Liver (tissue), 9 donors: ENCODE data around the gene OR52M1. TPM values are rescaled to one million over a fixed set of nuclear protein-coding genes. Genes with fewer than 3 reads are reported as not detected.

ENCODE experiments used
- DNase-seq: peaks from one replicate; pipeline ENCODE4 v3.0.0-alpha.2; 2017; ENCODE audit warnings: low spot score
- H3K27ac ChIP-seq, 2 donors: one replicate each; pipeline ENCODE4 v1.7.0; 2013; ENCODE audit warnings: inconsistent platforms in 2 of 2, low read length in 2 of 2, control low read depth in 1 of 2, low read depth in 1 of 2, mild to moderate bottlenecking in 1 of 2
- H3K27me3 ChIP-seq, 4 donors: one replicate each; pipeline versions ENCODE4 v1.6.1 to v1.7.0; 2013; ENCODE audit warnings: low read length in 3 of 4, inconsistent platforms in 1 of 4, mild to moderate bottlenecking in 1 of 4, moderate library complexity in 1 of 4; ENCODE audit not compliant: control insufficient read depth in 4 of 4, insufficient read depth in 4 of 4
- H3K36me3 ChIP-seq, 4 donors: one replicate each; pipeline versions ENCODE4 v1.6.1 to v1.7.0; 2013; ENCODE audit warnings: low read length in 3 of 4, mild to moderate bottlenecking in 3 of 4, low read depth in 1 of 4, moderate library complexity in 1 of 4; ENCODE audit not compliant: control insufficient read depth in 4 of 4, insufficient read depth in 3 of 4
- H3K4me1 ChIP-seq, 4 donors: one replicate each; pipeline versions ENCODE4 v1.6.1 to v1.7.0; 2013; ENCODE audit warnings: low read length in 3 of 4, mild to moderate bottlenecking in 3 of 4, moderate library complexity in 1 of 4; ENCODE audit not compliant: control insufficient read depth in 4 of 4, insufficient read depth in 4 of 4
- H3K4me3 ChIP-seq, 3 donors: one replicate each; pipeline versions ENCODE4 v1.6.1 to v1.7.0; 2013; ENCODE audit warnings: low read length in 3 of 3, control low read depth in 1 of 3, low read depth in 1 of 3, mild to moderate bottlenecking in 1 of 3
- H3K9ac ChIP-seq, 2 donors: one replicate each; pipeline ENCODE4 v1.7.0; 2013; ENCODE audit warnings: low read length in 2 of 2, mild to moderate bottlenecking in 2 of 2, moderate library complexity in 2 of 2, control low read depth in 1 of 2, low read depth in 1 of 2
- H3K9me3 ChIP-seq, 4 donors: one replicate each; pipeline versions ENCODE4 v1.6.1 to v1.7.0; 2013; ENCODE audit warnings: low read length in 3 of 4; ENCODE audit not compliant: control insufficient read depth in 4 of 4
- EGR1 ChIP-seq, 2 donors: IDR thresholded peaks; 2 replicates each; pipeline ENCODE4 v1.6.1; 2016 to 2018; ENCODE audit warnings: antibody characterized with exemption in 2 of 2, low read depth in 2 of 2
- FOXA1 ChIP-seq: IDR thresholded peaks from 2 replicates; pipeline ENCODE4 v1.6.1; 2016; ENCODE audit warnings: antibody characterized with exemption
- FOXA2 ChIP-seq: IDR thresholded peaks from 2 replicates; pipeline ENCODE4 v1.6.1; 2016; ENCODE audit warnings: antibody characterized with exemption
- GABPA ChIP-seq, 2 donors: IDR thresholded peaks in 1 of 2; conservative IDR thresholded peaks in 1 of 2; 2 replicates each; pipeline ENCODE4 v1.6.1; 2016; ENCODE audit warnings: antibody characterized with exemption in 2 of 2, mild to moderate bottlenecking in 1 of 2, moderate library complexity in 1 of 2
- HNF4A ChIP-seq, 2 donors: conservative IDR thresholded peaks; 2 replicates each; pipeline ENCODE4 v1.6.1; 2016; ENCODE audit warnings: antibody characterized with exemption in 2 of 2, mild to moderate bottlenecking in 2 of 2
- HNF4G ChIP-seq: IDR thresholded peaks from 2 replicates; pipeline ENCODE4 v1.6.1; 2016; ENCODE audit warnings: antibody characterized with exemption
- JUND ChIP-seq, 2 donors: IDR thresholded peaks; 2 replicates each; pipeline ENCODE4 v1.6.1; 2016; ENCODE audit warnings: antibody characterized with exemption in 2 of 2
- NR2F2 ChIP-seq: IDR thresholded peaks from 2 replicates; pipeline ENCODE4 v1.6.1; 2016; ENCODE audit warnings: antibody characterized with exemption
- RAD21 ChIP-seq, 2 donors: IDR thresholded peaks; 2 replicates each; pipeline ENCODE4 v1.6.1; 2016; ENCODE audit warnings: antibody characterized with exemption in 2 of 2, mild to moderate bottlenecking in 2 of 2
- REST ChIP-seq: IDR thresholded peaks from 2 replicates; pipeline ENCODE4 v1.6.1; 2016; ENCODE audit warnings: antibody characterized with exemption, mild to moderate bottlenecking
- RXRA ChIP-seq, 2 donors: IDR thresholded peaks; 2 replicates each; pipeline ENCODE4 v1.6.1; 2017 to 2018; ENCODE audit warnings: antibody characterized with exemption in 2 of 2, mild to moderate bottlenecking in 1 of 2
- SP1 ChIP-seq: IDR thresholded peaks from 2 replicates; pipeline ENCODE4 v1.6.1; 2018; ENCODE audit warnings: antibody characterized with exemption, mild to moderate bottlenecking
- TAF1 ChIP-seq: conservative IDR thresholded peaks from 2 replicates; pipeline ENCODE4 v1.6.1; 2016; ENCODE audit warnings: antibody characterized with exemption, mild to moderate bottlenecking
- YY1 ChIP-seq: IDR thresholded peaks from 2 replicates; pipeline ENCODE4 v1.6.1; 2016; ENCODE audit warnings: antibody characterized with exemption, mild to moderate bottlenecking
- polyA plus RNA-seq, 2 donors: library from polyadenylated mRNA; stranded (reverse) in 1 of 2; unstranded in 1 of 2; fragments of 200-250 nt in 1 of 2; fragments of >200 nt in 1 of 2; fragmentation: Nextera tagmentation in 1 of 2; extraction: Ambion mirVana in 1 of 2; gene quantifications; one replicate each; pipeline versions ENCODE4 v1.2.1 to v1.2.3, GENCODE V29; 2013 to 2015
- total RNA-seq, 2 donors: library from RNA; depleted of rRNA; stranded (reverse); fragments of >200 nt; gene quantifications; one replicate each; pipeline ENCODE4 v1.2.3, GENCODE V29; 2014
- TF ChIP-seq, protein P1 (sequence below): IDR thresholded peaks from 2 replicates; pipeline ENCODE4 v1.6.1; 2016; ENCODE audit warnings: antibody characterized with exemption
- TF ChIP-seq, protein P2 (sequence below): IDR thresholded peaks from 2 replicates; pipeline ENCODE4 v1.6.1; 2016; ENCODE audit warnings: antibody characterized with exemption
- TF ChIP-seq, protein P3 (sequence below): fragments of 150-350 bp; IDR thresholded peaks from 2 replicates; pipeline ENCODE4 v1.5.1; 2017; ENCODE audit warnings: improper control_type of control experiment, low read depth, low read length; ENCODE audit not compliant: missing input control
- TF ChIP-seq, protein P4 (sequence below): IDR thresholded peaks from 2 replicates; pipeline ENCODE4 v1.6.1; 2016; ENCODE audit warnings: antibody characterized with exemption
- donor health status: healthy.
- donor health status: healthy.
- donor health status: healthy.
- donor health status: healthy.
- donor health status: healthy.

Gene OR52M1
- total and polyA plus RNA-seq, 4 donors, result not detected

DNA sequence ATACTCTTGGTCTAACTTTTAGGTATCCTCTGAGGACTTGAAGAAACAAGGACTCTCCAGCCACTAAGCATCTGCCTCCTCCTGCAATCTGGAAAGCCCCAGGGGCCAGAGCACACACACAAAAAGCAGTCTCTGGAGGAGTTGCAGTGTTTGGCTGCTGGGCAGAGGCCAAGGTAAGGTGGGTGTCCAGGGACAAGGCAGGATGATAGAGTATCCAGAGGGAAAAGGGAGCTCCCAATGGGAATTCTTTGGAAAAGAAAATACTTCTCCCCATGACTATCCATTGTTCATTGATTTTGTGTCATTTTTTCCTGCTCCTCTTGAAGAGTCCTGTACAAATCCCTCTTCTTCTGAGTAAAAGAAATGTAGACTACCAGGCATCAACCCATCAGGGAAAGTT is 36.5 kb downstream of the OR52M1 start, which contains the start of gene OR52I2:
OR52I2 (plus strand) TSS at position 301 of the 400 bp plus-strand sequence.
- H3K36me3 ChIP-seq, result no peaks in the 10 kb centered on the region
- no peaks in the 10 kb centered on the region for H3K27me3 ChIP-seq
- no peak within 1 kb of the TSS for H3K4me3 ChIP-seq
- H3K9ac ChIP-seq, result no peak within 1 kb of the TSS
- H3K9me3 ChIP-seq, result no peaks in the 10 kb centered on the region
- no peak for DNase-seq
- TF ChIP-seq, protein P1, sequence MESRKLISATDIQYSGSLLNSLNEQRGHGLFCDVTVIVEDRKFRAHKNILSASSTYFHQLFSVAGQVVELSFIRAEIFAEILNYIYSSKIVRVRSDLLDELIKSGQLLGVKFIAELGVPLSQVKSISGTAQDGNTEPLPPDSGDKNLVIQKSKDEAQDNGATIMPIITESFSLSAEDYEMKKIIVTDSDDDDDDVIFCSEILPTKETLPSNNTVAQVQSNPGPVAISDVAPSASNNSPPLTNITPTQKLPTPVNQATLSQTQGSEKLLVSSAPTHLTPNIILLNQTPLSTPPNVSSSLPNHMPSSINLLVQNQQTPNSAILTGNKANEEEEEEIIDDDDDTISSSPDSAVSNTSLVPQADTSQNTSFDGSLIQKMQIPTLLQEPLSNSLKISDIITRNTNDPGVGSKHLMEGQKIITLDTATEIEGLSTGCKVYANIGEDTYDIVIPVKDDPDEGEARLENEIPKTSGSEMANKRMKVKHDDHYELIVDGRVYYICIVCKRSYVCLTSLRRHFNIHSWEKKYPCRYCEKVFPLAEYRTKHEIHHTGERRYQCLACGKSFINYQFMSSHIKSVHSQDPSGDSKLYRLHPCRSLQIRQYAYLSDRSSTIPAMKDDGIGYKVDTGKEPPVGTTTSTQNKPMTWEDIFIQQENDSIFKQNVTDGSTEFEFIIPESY, result no peak
- TF ChIP-seq FOXA2, result no peak
- TF ChIP-seq, protein P2, sequence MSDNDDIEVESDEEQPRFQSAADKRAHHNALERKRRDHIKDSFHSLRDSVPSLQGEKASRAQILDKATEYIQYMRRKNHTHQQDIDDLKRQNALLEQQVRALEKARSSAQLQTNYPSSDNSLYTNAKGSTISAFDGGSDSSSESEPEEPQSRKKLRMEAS, result no peak
- no peak for TF ChIP-seq GABPA (IDR thresholded peaks at IDR 0.05 in 1 of 2, conservative IDR thresholded peaks at IDR 0.05 in 1 of 2)
- no peak for TF ChIP-seq HNF4G
- no peak for TF ChIP-seq EGR1 (IDR thresholded peaks at IDR 0.05; ENCODE audit: low read depth in 2 of 2)
- no peak for TF ChIP-seq NR2F2
- TF ChIP-seq, protein P3, sequence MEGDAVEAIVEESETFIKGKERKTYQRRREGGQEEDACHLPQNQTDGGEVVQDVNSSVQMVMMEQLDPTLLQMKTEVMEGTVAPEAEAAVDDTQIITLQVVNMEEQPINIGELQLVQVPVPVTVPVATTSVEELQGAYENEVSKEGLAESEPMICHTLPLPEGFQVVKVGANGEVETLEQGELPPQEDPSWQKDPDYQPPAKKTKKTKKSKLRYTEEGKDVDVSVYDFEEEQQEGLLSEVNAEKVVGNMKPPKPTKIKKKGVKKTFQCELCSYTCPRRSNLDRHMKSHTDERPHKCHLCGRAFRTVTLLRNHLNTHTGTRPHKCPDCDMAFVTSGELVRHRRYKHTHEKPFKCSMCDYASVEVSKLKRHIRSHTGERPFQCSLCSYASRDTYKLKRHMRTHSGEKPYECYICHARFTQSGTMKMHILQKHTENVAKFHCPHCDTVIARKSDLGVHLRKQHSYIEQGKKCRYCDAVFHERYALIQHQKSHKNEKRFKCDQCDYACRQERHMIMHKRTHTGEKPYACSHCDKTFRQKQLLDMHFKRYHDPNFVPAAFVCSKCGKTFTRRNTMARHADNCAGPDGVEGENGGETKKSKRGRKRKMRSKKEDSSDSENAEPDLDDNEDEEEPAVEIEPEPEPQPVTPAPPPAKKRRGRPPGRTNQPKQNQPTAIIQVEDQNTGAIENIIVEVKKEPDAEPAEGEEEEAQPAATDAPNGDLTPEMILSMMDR, result no peak
- no peak for TF ChIP-seq SP1
- no peak for TF ChIP-seq HNF4A (conservative IDR thresholded peaks at IDR 0.05)
- no peak for TF ChIP-seq RXRA (IDR thresholded peaks at IDR 0.05)
- no peak for TF ChIP-seq RAD21 (IDR thresholded peaks at IDR 0.05)
- no peak for TF ChIP-seq JUND (IDR thresholded peaks at IDR 0.05)
- TF ChIP-seq FOXA1, result no peak
- TF ChIP-seq TAF1, result no peak
- TF ChIP-seq REST, result no peak
- no peak for TF ChIP-seq YY1
- TF ChIP-seq, protein P4, sequence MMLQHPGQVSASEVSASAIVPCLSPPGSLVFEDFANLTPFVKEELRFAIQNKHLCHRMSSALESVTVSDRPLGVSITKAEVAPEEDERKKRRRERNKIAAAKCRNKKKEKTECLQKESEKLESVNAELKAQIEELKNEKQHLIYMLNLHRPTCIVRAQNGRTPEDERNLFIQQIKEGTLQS, result no peak
- no peak within 1 kb of the TSS for H3K27ac ChIP-seq
- no peaks in the 10 kb centered on the region for H3K4me1 ChIP-seq
